T-helper 2 cell (primary cell): ENCODE measurements around the gene PIN1.

ENCODE experiments used
- DNase-seq, 5 experiments: peaks; one replicate each; pipeline versions ENCODE4 v3.0.0 to v3.0.0-alpha.2; 2012 to 2022

PIN1 gene

DNA sequence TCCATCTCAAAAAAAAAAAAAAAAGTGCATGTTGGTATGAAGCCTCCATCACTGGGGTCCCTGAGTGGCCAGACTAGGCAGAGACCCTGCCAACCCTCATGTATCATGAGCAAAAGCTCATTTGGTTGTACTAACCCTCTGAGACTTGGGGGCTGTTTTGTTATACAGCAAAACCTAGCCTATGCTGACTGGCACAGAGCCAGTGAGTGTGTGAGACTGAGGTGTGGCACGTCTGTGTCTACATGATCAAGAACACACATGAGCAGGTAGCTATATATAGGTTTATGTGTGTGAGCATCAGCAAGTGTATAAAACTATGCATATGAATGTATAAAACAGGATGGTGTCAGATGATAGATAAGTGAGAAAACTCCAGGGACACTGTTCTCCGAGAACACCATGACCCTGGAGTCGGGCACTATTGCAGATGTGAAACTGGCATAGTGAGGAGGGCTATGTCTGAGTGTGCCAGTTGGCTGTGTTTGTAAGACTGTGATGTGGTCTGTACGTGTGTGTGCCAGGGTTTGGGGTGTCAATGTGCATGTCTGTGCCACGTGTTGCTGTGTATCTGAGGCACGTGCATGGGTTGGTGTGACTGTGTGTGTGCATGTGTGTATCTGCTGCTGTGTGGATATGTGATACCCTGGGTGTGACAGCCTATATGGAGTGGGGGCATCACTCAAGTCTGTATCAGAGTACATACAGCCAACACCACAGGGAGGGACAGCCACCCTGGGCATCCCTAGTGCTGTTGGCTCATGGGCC is 56.7 kb downstream of the PIN1 start:
- no peak for DNase-seq
